A549 (cell line): Measurements from ENCODE around the gene STARD4. TPM values are rescaled to one million over a fixed set of nuclear protein-coding genes. Genes with fewer than 3 reads are reported as not detected.

Experiments used
- ATAC-seq, 2 experiments: fragments of 200-7000 bp in 1 of 2; fragments of >200 bp in 1 of 2; cut with Nextera tagmentation in 1 of 2; cut with Tn5 transposase in 1 of 2; 3 replicates each; pipeline versions ENCODE4 v1.8.0 to v1.9.1; 2018 to 2020; ENCODE audit warnings: mild to moderate bottlenecking in 1 of 2, moderate library complexity in 1 of 2
- CTCF ChIA-PET: fragments of 300-600 bp; sonication (Branson Sonifier 250); formaldehyde crosslinking; extraction: SDS; loops from one replicate; lab custom pipeline; 2021; ENCODE audit warnings: antibody characterized with exemption, inconsistent platforms; lab: Yijun Ruan, JAX
- POLR2A ChIA-PET: fragments of 350-600 bp; formaldehyde crosslinking; extraction: SDS; loops from one replicate; lab custom pipeline; 2021; ENCODE audit warnings: antibody characterized with exemption, inconsistent platforms; lab: Yijun Ruan, JAX
- DNase-seq, 2 experiments: peaks; one replicate each; pipeline versions ENCODE4 v3.0.0 to v3.0.0-alpha.2; 2011 to 2016; ENCODE audit warnings: low read depth in 1 of 2, low spot score in 1 of 2
- FAIRE-seq: peaks from 2 replicates; lab custom pipeline; 2011; peaks lifted over from hg19 to GRCh38; lab: Jason Lieb, UNC
- H3K27ac ChIP-seq, 2 experiments: fragments of >200 bp; sonication (Bioruptor Twin); formaldehyde crosslinking; 3 replicates each; pipeline ENCODE4 v1.5.1; 2016 to 2017
- H3K4me1 ChIP-seq: fragments of >200 bp; sonication (Bioruptor Twin); formaldehyde crosslinking; 3 replicates; pipeline ENCODE4 v1.6.1; 2016
- H3K4me2 ChIP-seq: fragments of >200 bp; sonication (Bioruptor Twin); formaldehyde crosslinking; 3 replicates; pipeline ENCODE4 v1.6.1; 2016
- H3K4me3 ChIP-seq: fragments of >200 bp; sonication (Bioruptor Twin); formaldehyde crosslinking; 3 replicates; pipeline ENCODE4 v1.5.1; 2016
- H3K9me3 ChIP-seq: fragments of >200 bp; sonication (Bioruptor Twin); formaldehyde crosslinking; 3 replicates; pipeline ENCODE4 v1.6.1; 2016
- BHLHE40 ChIP-seq: IDR thresholded peaks from 2 replicates; pipeline ENCODE4 v1.6.1; 2012; ENCODE audit warnings: low read depth, low read length, inconsistent platforms
- CHD2 ChIP-seq: fragments of 150-350 bp; IDR thresholded peaks from 2 replicates; pipeline ENCODE4 v1.6.1; 2014; ENCODE audit warnings: low read length; ENCODE audit not compliant: partially characterized antibody
- CHD4 ChIP-seq: fragments of 200-600 bp; sonication (generic); IDR thresholded peaks from 2 replicates; pipeline ENCODE4 v1.6.1; 2016; ENCODE audit warnings: antibody characterized with exemption, mild to moderate bottlenecking, borderline replicate concordance
- EHF ChIP-seq: fragments of 250-450 bp; sonication (Bioruptor Pico); IDR thresholded peaks from 2 replicates; pipeline ENCODE4 v1.5.0; 2020; ENCODE audit warnings: mild to moderate bottlenecking
- EP300 ChIP-seq, 2 experiments: fragments of >200 bp; sonication (Bioruptor Twin); formaldehyde crosslinking; IDR thresholded peaks; 2 replicates in 1 of 2; 3 replicates in 1 of 2; pipeline ENCODE4 v1.6.1; 2016 to 2017
- HDAC2 ChIP-seq: fragments of 200-600 bp; sonication (generic); IDR thresholded peaks from 2 replicates; pipeline ENCODE4 v1.6.1; 2016
- KDM1A ChIP-seq: fragments of 200-600 bp; sonication (generic); IDR thresholded peaks from 2 replicates; pipeline ENCODE4 v1.6.1; 2016; ENCODE audit warnings: low read depth, mild to moderate bottlenecking
- MAFK ChIP-seq: fragments of 450-650 bp; IDR thresholded peaks from 2 replicates; pipeline ENCODE4 v1.6.1; 2014; ENCODE audit not compliant: partially characterized antibody
- MYC ChIP-seq: IDR thresholded peaks from 2 replicates; pipeline ENCODE4 v1.6.1; 2012; ENCODE audit warnings: mild to moderate bottlenecking, inconsistent platforms, low read length, improper control_type of control experiment, borderline replicate concordance
- NPAS2 ChIP-seq: fragments of 250-450 bp; sonication (Bioruptor Pico); IDR thresholded peaks from 2 replicates; pipeline ENCODE4 v1.8.0; 2022; ENCODE audit warnings: mild to moderate bottlenecking, moderate library complexity, borderline replicate concordance
- POLR2AphosphoS2 ChIP-seq: conservative IDR thresholded peaks from 2 replicates; pipeline ENCODE4 v1.6.1; 2012; ENCODE audit warnings: low read length, improper control_type of control experiment, inconsistent platforms
- RNF2 ChIP-seq: fragments of 200-600 bp; sonication (generic); IDR thresholded peaks from 2 replicates; pipeline ENCODE4 v1.6.1; 2016; ENCODE audit warnings: low read depth, mild to moderate bottlenecking, antibody characterized with exemption, moderate library complexity, borderline replicate concordance
- SMC3 ChIP-seq: fragments of >200 bp; sonication (Bioruptor Twin); formaldehyde crosslinking; IDR thresholded peaks from 3 replicates; pipeline ENCODE4 v1.6.1; 2018; ENCODE audit warnings: inconsistent platforms
- SREBF2 ChIP-seq: fragments of 450-650 bp; IDR thresholded peaks from 2 replicates; pipeline ENCODE4 v1.6.1; 2014; ENCODE audit warnings: mild to moderate bottlenecking, moderate library complexity
- TFCP2L1 ChIP-seq: fragments of 250-450 bp; sonication (Bioruptor Pico); IDR thresholded peaks from 2 replicates; pipeline ENCODE4 v1.5.0; 2021; ENCODE audit warnings: mild to moderate bottlenecking
- ZC3H11A ChIP-seq: fragments of 450-650 bp; IDR thresholded peaks from 2 replicates; pipeline ENCODE4 v1.6.1; 2014; ENCODE audit warnings: antibody characterized with exemption, mild to moderate bottlenecking
- ZNF302 ChIP-seq: fragments of 250-450 bp; sonication (Bioruptor Pico); IDR thresholded peaks from 2 replicates; pipeline ENCODE4 v1.9.0; 2021; ENCODE audit warnings: inconsistent platforms, mild to moderate bottlenecking, moderate library complexity
- ZSCAN20 ChIP-seq: fragments of 250-450 bp; sonication (Bioruptor Pico); IDR thresholded peaks from 2 replicates; pipeline ENCODE4 v1.8.0; 2022; ENCODE audit warnings: mild to moderate bottlenecking, moderate library complexity
- WGBS: methylation state at CpG from one replicate; pipeline ENCODE4 v1.1.6; 2017; ENCODE audit errors: missing lambda C conversion rate; 5-methylcytosine and 5-hydroxymethylcytosine counted together
- polyA plus RNA-seq, 4 experiments: library from polyadenylated mRNA; depleted of rRNA in 3 of 4; stranded (reverse); fragments of >200 nt; fragmentation: RNase III in 1 of 4; extraction: RNeasy Plus Mini Kit Qiagen cat#74134 plus additional on column Dnase treatment in 1 of 4; gene quantifications; 2 replicates in 3 of 4; 3 replicates in 1 of 4; pipeline ENCODE4 v1.2.3, GENCODE V29; 2011 to 2017
- TF ChIP-seq, protein P1 (sequence below): fragments of 200-600 bp; sonication (generic); IDR thresholded peaks from 2 replicates; pipeline ENCODE4 v1.6.1; 2016; ENCODE audit warnings: antibody characterized with exemption, mild to moderate bottlenecking, moderate library complexity
- TF ChIP-seq, protein P2 (sequence below): fragments of >200 bp; sonication (Bioruptor Twin); formaldehyde crosslinking; IDR thresholded peaks from 3 replicates; pipeline ENCODE4 v1.6.1; 2016
- TF ChIP-seq, protein P3 (sequence below): IDR thresholded peaks from 2 replicates; pipeline ENCODE4 v1.6.1; 2012; ENCODE audit warnings: low read depth, borderline replicate concordance
- TF ChIP-seq, protein P4 (sequence below): fragments of 150-350 bp; IDR thresholded peaks from 2 replicates; pipeline ENCODE4 v1.6.1; 2014; ENCODE audit warnings: low read depth, mild to moderate bottlenecking, low read length

The STARD4 gene
- polyA plus RNA-seq, 2 of the 4 experiments (the other 2 are of a cell fraction) = 14.0 to 15.9 TPM

DNA sequence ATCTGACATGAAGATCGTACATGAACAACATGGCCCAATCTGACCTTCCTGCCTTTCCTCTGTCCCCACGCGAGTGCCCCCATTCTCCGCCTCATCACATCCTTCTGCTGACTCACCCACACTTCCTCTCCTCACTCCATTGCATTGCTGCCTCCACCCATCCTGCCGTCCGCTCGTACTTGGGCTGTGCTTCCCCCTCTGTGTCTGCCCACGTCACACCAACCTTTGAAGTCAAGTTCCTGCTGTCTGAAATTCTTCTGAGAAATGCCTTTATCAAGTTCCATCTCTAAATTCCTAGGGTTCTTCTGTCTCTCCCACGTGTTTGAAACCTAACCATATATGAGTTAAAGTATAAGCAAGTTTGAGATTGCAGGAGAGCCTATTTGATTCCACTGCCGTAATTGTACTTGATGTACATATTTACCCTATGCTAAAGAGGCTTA lies 18.0 kb upstream of the STARD4 start (continued):
- TF ChIP-seq, protein P1, sequence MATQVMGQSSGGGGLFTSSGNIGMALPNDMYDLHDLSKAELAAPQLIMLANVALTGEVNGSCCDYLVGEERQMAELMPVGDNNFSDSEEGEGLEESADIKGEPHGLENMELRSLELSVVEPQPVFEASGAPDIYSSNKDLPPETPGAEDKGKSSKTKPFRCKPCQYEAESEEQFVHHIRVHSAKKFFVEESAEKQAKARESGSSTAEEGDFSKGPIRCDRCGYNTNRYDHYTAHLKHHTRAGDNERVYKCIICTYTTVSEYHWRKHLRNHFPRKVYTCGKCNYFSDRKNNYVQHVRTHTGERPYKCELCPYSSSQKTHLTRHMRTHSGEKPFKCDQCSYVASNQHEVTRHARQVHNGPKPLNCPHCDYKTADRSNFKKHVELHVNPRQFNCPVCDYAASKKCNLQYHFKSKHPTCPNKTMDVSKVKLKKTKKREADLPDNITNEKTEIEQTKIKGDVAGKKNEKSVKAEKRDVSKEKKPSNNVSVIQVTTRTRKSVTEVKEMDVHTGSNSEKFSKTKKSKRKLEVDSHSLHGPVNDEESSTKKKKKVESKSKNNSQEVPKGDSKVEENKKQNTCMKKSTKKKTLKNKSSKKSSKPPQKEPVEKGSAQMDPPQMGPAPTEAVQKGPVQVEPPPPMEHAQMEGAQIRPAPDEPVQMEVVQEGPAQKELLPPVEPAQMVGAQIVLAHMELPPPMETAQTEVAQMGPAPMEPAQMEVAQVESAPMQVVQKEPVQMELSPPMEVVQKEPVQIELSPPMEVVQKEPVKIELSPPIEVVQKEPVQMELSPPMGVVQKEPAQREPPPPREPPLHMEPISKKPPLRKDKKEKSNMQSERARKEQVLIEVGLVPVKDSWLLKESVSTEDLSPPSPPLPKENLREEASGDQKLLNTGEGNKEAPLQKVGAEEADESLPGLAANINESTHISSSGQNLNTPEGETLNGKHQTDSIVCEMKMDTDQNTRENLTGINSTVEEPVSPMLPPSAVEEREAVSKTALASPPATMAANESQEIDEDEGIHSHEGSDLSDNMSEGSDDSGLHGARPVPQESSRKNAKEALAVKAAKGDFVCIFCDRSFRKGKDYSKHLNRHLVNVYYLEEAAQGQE = no peak
- TF ChIP-seq CHD2 (no peak), MYC (no peak), NPAS2 (no peak)

DNA sequence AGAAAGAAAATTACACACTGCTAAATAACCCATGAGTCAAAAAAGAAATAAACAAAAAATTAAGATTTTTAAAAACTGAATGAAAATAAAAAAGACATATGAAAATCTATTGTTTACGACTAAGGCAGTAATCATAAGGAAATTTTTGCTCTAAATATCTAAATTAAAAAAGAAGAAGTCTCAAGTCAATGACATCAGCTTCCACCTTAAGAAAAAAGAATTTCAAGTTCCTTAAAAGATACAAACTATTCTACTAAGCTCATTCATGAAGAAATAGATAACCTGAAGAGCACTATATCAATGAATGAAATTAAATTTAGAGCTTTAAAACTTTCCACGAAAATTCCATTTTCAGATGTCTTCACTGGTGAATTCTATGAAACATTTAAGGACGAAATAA lies 15.7 kb upstream of the STARD4 start:
- no peak for DNase-seq
- Histone ChIP-seq H3K9me3 (no peaks in the 10 kb centered on the region), H3K4me2 (no peak overlapping the region), H3K4me3 (no peak overlapping the region), H3K4me1 (no peaks in the 10 kb centered on the region), H3K27ac (no peak overlapping the region)
- TF ChIP-seq MAFK (no peak), SMC3 (no peak), BHLHE40 (no peak), SREBF2 (no peak), EHF (CRISPR knock-in tag) (no peak), EP300 (IDR thresholded peaks at IDR 0.05) (no peak), RNF2 (no peak), CHD4 (no peak)
- TF ChIP-seq, protein P2, sequence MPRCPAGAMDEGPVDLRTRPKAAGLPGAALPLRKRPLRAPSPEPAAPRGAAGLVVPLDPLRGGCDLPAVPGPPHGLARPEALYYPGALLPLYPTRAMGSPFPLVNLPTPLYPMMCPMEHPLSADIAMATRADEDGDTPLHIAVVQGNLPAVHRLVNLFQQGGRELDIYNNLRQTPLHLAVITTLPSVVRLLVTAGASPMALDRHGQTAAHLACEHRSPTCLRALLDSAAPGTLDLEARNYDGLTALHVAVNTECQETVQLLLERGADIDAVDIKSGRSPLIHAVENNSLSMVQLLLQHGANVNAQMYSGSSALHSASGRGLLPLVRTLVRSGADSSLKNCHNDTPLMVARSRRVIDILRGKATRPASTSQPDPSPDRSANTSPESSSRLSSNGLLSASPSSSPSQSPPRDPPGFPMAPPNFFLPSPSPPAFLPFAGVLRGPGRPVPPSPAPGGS = no peak
- CTCF ChIA-PET = no interaction called here
- FAIRE-seq = no peak
- WGBS = 71% methylated on average over 3 of the region's 3 CpGs
- POLR2A ChIA-PET = no interaction called here
- ATAC-seq = no peak

DNA sequence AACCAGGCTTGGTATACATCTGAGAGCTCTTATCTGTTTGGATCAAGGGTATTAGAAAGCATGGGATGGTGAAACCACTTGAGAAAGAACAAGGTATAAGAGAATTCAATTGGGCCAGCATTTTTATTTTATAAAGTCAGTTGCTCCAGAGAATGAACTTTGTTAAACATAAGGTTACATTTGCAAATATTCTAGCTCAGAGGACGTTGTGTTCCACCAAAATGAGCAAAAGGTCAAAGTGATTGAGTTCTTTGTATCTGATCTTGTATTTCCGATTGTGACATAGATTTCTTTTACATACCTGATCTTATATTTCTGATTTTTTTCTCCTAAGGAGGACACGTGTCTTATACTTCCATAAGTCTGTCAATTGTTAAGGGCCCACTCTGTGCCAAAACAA lies 8.6 kb upstream of the STARD4 start:
- FAIRE-seq = no peak
- Histone ChIP-seq H3K4me1 (no peaks in the 10 kb centered on the region), H3K4me3 (no peak overlapping the region), H3K27ac (no peak overlapping the region), H3K9me3 (no peaks in the 10 kb centered on the region), H3K4me2 (no peak overlapping the region)
- TF ChIP-seq ZC3H11A = no peak
- TF ChIP-seq, protein P3, sequence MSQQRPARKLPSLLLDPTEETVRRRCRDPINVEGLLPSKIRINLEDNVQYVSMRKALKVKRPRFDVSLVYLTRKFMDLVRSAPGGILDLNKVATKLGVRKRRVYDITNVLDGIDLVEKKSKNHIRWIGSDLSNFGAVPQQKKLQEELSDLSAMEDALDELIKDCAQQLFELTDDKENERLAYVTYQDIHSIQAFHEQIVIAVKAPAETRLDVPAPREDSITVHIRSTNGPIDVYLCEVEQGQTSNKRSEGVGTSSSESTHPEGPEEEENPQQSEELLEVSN = no peak
- CTCF ChIA-PET = interaction anchor here (2.5 kb wide), 1 partner anchor 11 kb away, joined by 11 read pairs; no protein-coding TSS in a partner anchor
- no peak for DNase-seq
- 37% methylated on average over 3 of the region's 3 CpGs for WGBS
- POLR2A ChIA-PET = interaction anchor here (0.6 kb wide), 1 partner anchor 1352 kb away, joined by 3 read pairs; no protein-coding TSS in a partner anchor
- no peak for ATAC-seq

DNA sequence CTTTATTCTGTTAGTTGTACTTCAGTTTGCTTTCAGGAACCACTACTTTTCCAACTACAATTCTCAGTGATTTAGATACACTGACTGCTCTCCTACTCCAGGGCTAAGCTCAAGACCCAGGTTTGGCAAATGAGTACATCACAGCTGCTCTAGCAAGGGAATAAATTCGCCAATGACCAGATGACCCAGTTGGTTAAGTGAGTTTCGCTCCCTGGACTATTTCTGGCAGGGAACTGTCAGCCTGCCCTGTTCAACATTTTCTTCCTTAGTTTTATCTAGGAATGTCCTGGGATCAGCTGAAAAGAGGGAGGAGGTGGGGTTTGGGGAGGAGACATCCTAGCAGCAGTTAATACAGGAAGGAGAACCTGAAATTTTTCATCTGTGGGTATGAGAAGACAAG lies 6.4 kb upstream of the STARD4 start:
- 58% methylated on average over 2 of the region's 2 CpGs for WGBS
- H3K9me3 ChIP-seq = no peaks in the 10 kb centered on the region
- H3K4me2 ChIP-seq = no peak overlapping the region
- FAIRE-seq (no peak), DNase-seq (no peak), ATAC-seq (no peak)
- no peaks in the 10 kb centered on the region for H3K4me1 ChIP-seq
- H3K27ac ChIP-seq = no peak overlapping the region
- POLR2A ChIA-PET = interaction anchor here (0.7 kb wide), 1 partner anchor 642 kb away, joined by 3 read pairs; no protein-coding TSS in a partner anchor
- no peak overlapping the region for H3K4me3 ChIP-seq
- CTCF ChIA-PET = interaction anchor here (2.7 kb wide), 1 partner anchor 13 kb away, joined by 11 read pairs; no protein-coding TSS in a partner anchor
- TF ChIP-seq TFCP2L1 (CRISPR knock-in tag) = no peak
- TF ChIP-seq, protein P4, sequence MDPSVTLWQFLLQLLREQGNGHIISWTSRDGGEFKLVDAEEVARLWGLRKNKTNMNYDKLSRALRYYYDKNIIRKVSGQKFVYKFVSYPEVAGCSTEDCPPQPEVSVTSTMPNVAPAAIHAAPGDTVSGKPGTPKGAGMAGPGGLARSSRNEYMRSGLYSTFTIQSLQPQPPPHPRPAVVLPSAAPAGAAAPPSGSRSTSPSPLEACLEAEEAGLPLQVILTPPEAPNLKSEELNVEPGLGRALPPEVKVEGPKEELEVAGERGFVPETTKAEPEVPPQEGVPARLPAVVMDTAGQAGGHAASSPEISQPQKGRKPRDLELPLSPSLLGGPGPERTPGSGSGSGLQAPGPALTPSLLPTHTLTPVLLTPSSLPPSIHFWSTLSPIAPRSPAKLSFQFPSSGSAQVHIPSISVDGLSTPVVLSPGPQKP = no peak
- TF ChIP-seq CHD4 = no peak
- TF ChIP-seq SREBF2 = no peak
- no peak for TF ChIP-seq HDAC2
- TF ChIP-seq KDM1A = no peak
- TF ChIP-seq ZSCAN20 = no peak
- no peak for TF ChIP-seq NPAS2
- no peak for TF ChIP-seq MYC
- no peak for TF ChIP-seq POLR2AphosphoS2
- TF ChIP-seq ZNF302 (CRISPR knock-in tag) = no peak
